Thymus (tissue), 11 donors: ENCODE data around the gene RPS27. TPM values are rescaled to one million over a fixed set of nuclear protein-coding genes. Genes with fewer than 3 reads are reported as not detected.
"Not testable (repeated sequence)": the region's sequence is repeated elsewhere in the genome, so short reads cannot be mapped to it uniquely, and the experiment has no call there.

ENCODE experiments used
- DNase-seq, 9 donors: peaks; one replicate each; pipeline ENCODE4 v3.0.0-alpha.2; 2013; ENCODE audit warnings: low spot score in 9 of 9, low read depth in 6 of 9, missing footprints in 1 of 9
- H3K27ac ChIP-seq, 2 donors: one replicate each; pipeline ENCODE4 v1.5.1; 2013; ENCODE audit warnings: control low read depth in 1 of 2, low read depth in 1 of 2, low read length in 1 of 2, mild to moderate bottlenecking in 1 of 2, moderate library complexity in 1 of 2
- H3K27me3 ChIP-seq, 2 donors: one replicate each; pipeline ENCODE4 v1.5.1; 2013; ENCODE audit warnings: low read length in 1 of 2; ENCODE audit not compliant: control insufficient read depth in 2 of 2, insufficient read depth in 1 of 2
- H3K36me3 ChIP-seq, 2 donors: one replicate each; pipeline ENCODE4 v1.5.1; 2013; ENCODE audit warnings: low read length in 1 of 2, mild to moderate bottlenecking in 1 of 2, moderate library complexity in 1 of 2; ENCODE audit not compliant: control insufficient read depth in 2 of 2, insufficient read depth in 2 of 2
- H3K4me1 ChIP-seq, 2 donors: one replicate each; pipeline ENCODE4 v1.5.1; 2013; ENCODE audit warnings: low read length in 2 of 2; ENCODE audit not compliant: control insufficient read depth in 2 of 2, insufficient read depth in 2 of 2
- H3K4me3 ChIP-seq, 2 donors: one replicate each; pipeline ENCODE4 v1.5.1; 2013; ENCODE audit warnings: low read length in 2 of 2, control low read depth in 1 of 2, mild to moderate bottlenecking in 1 of 2
- H3K9me3 ChIP-seq, 2 donors: one replicate each; pipeline ENCODE4 v1.5.1; 2013; ENCODE audit warnings: low read length in 1 of 2, mild to moderate bottlenecking in 1 of 2; ENCODE audit not compliant: control insufficient read depth in 2 of 2, insufficient read depth in 1 of 2
- WGBS: extraction: QIAGEN DNeasy Blood & Tissue Kit; methylation state at CpG from one replicate; pipeline ENCODE4 v1.1.7; 2013; 5-methylcytosine and 5-hydroxymethylcytosine counted together
- polyA plus RNA-seq: library from polyadenylated mRNA; stranded (reverse); fragments of 200-250 nt; gene quantifications from one replicate; pipeline ENCODE4 v1.2.3, GENCODE V29; 2013
- total RNA-seq: library from RNA; stranded (reverse); fragments of 120-200 nt; gene quantifications from one replicate; pipeline ENCODE4 v1.2.4, GENCODE V29; 2013
- donor health status: healthy.

Gene RPS27
- total and polyA plus RNA-seq, 2 donors = 10,992 to 16,610 TPM

DNA sequence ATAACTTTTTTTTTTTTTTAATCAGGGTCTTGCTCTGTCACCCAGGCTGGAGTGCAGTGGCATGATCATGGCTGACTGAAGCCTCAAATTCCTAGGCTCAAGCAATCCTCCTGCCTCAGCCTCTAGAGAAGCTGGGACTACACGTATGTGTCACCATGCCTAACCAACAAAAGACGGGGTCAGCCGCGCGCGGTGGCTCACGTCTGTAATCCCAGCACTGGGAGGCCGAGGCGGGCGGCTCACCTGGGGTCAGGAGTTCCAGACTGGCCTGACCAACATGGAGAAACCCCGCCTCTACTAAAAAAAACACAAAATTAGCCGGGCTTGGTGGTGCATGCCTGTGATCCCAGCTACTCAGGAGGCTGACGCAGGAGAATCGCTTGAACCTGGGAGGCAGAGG, 22.0 kb downstream of the RPS27 start:
- H3K4me3 ChIP-seq, DNase-seq, H3K9me3 ChIP-seq, H3K27ac ChIP-seq, H3K4me1 ChIP-seq, H3K27me3 ChIP-seq, H3K36me3 ChIP-seq: not testable (repeated sequence)
- 98% methylated on average over 14 of the region's 14 CpGs for WGBS

- Histone ChIP-seq H3K27ac (no peak overlapping the region), H3K4me3 (no peak overlapping the region), H3K36me3 (no peaks in the 10 kb centered on the region), H3K4me1 (no peaks in the 10 kb centered on the region), H3K27me3 (no peaks in the 10 kb centered on the region), H3K9me3 (no peaks in the 10 kb centered on the region)
- DNase-seq = no peak
- 94% methylated on average over 3 of the region's 3 CpGs for whole genome bisulfite sequencing
These were observed 23.8 kb downstream of the RPS27 start for GRCh38 chr1:154014154-154014907.

DNA sequence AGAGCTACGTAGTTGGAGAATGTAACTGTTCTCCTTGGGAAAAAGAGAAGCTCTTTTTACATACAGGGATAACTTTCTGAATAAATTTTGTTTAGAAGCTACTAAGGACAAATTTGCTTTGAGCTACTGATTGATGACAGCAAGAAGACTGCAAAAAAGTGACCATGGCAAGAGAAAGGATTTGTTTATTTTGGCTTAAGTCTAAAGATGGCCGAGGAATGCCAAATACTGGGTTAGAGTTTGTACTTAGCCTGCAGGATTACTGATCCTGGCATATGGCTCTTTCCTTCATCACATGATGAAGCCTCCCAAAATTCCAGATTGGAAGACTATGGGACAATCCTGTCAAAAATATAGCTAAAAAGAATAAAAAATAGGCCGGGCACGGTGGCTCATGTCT, 28.7 kb downstream of the RPS27 start:
- Histone ChIP-seq H3K27ac (no peak overlapping the region), H3K4me3 (no peak overlapping the region), H3K36me3 (no peaks in the 10 kb centered on the region), H3K4me1 (no peaks in the 10 kb centered on the region), H3K9me3 (no peaks in the 10 kb centered on the region), H3K27me3 (no peaks in the 10 kb centered on the region)
- no peak for DNase-seq
- WGBS = 95% methylated on average over 4 of the region's 4 CpGs

DNA sequence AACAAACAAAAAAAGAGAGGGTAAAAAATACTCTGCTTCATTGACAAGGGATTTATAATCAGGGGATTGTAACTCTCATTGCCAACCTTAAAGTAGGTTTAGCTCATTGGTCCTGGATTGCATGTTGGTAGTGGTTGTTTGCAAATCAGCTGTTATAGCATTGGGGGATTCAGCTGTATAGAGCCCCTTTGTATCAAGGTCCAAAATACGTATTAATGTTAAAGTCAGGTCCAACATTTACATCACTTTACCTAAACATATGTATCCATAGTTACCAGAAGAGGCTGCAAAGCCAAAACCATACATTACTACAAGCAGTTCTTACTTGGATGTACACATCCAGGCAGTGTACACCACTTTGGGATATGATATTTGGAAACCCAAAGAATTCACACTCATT, 29.4 kb downstream of the RPS27 start:
- no peak for DNase-seq
- Histone ChIP-seq H3K9me3 (no peaks in the 10 kb centered on the region), H3K27ac (no peak overlapping the region), H3K27me3 (no peaks in the 10 kb centered on the region), H3K4me3 (no peak overlapping the region), H3K36me3 (no peaks in the 10 kb centered on the region), H3K4me1 (no peaks in the 10 kb centered on the region)
- 97% methylated on average over 1 of the region's 1 CpG for WGBS

GRCh38 chr1:154033697-154034096, 43.1 kb downstream of the RPS27 start:
- not testable (repeated sequence) for H3K27ac ChIP-seq, DNase-seq, H3K9me3 ChIP-seq, H3K27me3 ChIP-seq, H3K4me3 ChIP-seq, H3K36me3 ChIP-seq, H3K4me1 ChIP-seq
- 100% methylated on average over 1 of the region's 1 CpG for WGBS

Other genes with a start within 250 kb of the RPS27 start
- 8.4 TPM for gene SLC27A3, start 215.4 kb upstream of the RPS27 start, total RNA-seq
- gene SLC27A3, start 215.4 kb upstream of the RPS27 start, polyA plus RNA-seq = 48.5 TPM
- 6.6 TPM for gene GATAD2B, start 67.8 kb upstream of the RPS27 start, total RNA-seq
- gene GATAD2B, start 67.8 kb upstream of the RPS27 start, polyA plus RNA-seq = 11.9 TPM
- 9.6 TPM for gene DENND4B, start 44.0 kb upstream of the RPS27 start, total RNA-seq
- gene DENND4B, start 44.0 kb upstream of the RPS27 start, polyA plus RNA-seq = 76.0 TPM
- 9.8 TPM for gene CRTC2, start 32.1 kb upstream of the RPS27 start, total RNA-seq
- 70.5 TPM for gene CRTC2, start 32.1 kb upstream of the RPS27 start, polyA plus RNA-seq
- 33.8 TPM for gene SLC39A1, start 27.2 kb upstream of the RPS27 start, total RNA-seq
- gene SLC39A1, start 27.2 kb upstream of the RPS27 start, polyA plus RNA-seq = 44.9 TPM
- 26.2 TPM for gene CREB3L4, start 22.9 kb upstream of the RPS27 start, total RNA-seq
- gene CREB3L4, start 22.9 kb upstream of the RPS27 start, polyA plus RNA-seq = 17.7 TPM
- 134 TPM for gene JTB, start 13.1 kb upstream of the RPS27 start, total RNA-seq
- 180 TPM for gene JTB, start 13.1 kb upstream of the RPS27 start, polyA plus RNA-seq
- 12.3 TPM for gene RAB13, start 4.4 kb upstream of the RPS27 start, total RNA-seq
- 98.2 TPM for gene RAB13, start 4.4 kb upstream of the RPS27 start, polyA plus RNA-seq
- 0.14 TPM for gene NUP210L, start 164.3 kb downstream of the RPS27 start, total RNA-seq
- gene NUP210L, start 164.3 kb downstream of the RPS27 start, polyA plus RNA-seq = 0.05 TPM
- 315 TPM for gene TPM3, start 201.3 kb downstream of the RPS27 start, total RNA-seq
- 304 TPM for gene TPM3, start 201.3 kb downstream of the RPS27 start, polyA plus RNA-seq
- gene CFAP141, start 215.6 kb downstream of the RPS27 start, total RNA-seq = not detected
- not detected for gene CFAP141, start 215.6 kb downstream of the RPS27 start, polyA plus RNA-seq
- gene UBAP2L, start 230.2 kb downstream of the RPS27 start, total RNA-seq = 30.5 TPM
- 50.1 TPM for gene UBAP2L, start 230.2 kb downstream of the RPS27 start, polyA plus RNA-seq